Nephron progenitor cell (in vitro differentiated cells): ENCODE results near the gene PRF1.
"Not testable (repeated sequence)": the region's sequence is repeated elsewhere in the genome, so short reads cannot be mapped to it uniquely, and the experiment has no call there.

ENCODE experiments used
- DNase-seq: peaks from one replicate; pipeline ENCODE4 v3.0.0; 2021
- H3K27ac Mint-ChIP-seq: 2 replicates; pipeline ENCODE4 v1.8.0; 2021; ENCODE audit warnings: mild to moderate bottlenecking, moderate library complexity, mixed read lengths
- H3K27me3 Mint-ChIP-seq: 2 replicates; pipeline ENCODE4 v1.8.0; 2021; ENCODE audit warnings: mild to moderate bottlenecking, low read depth, mixed read lengths; ENCODE audit not compliant: poor library complexity
- H3K36me3 Mint-ChIP-seq: 2 replicates; pipeline ENCODE4 v1.8.0; 2021; ENCODE audit warnings: low read depth, mixed read lengths
- H3K4me1 Mint-ChIP-seq: 2 replicates; pipeline ENCODE4 v1.8.0; 2021; ENCODE audit warnings: mixed read lengths
- H3K4me3 Mint-ChIP-seq: 2 replicates; pipeline ENCODE4 v1.8.0; 2021; ENCODE audit warnings: mild to moderate bottlenecking, moderate library complexity, mixed read lengths
- H3K9me3 Mint-ChIP-seq: 2 replicates; pipeline ENCODE4 v1.8.0; 2021; ENCODE audit warnings: mild to moderate bottlenecking, moderate library complexity, mixed read lengths
- CTCF ChIP-seq: fragments of 200-600 bp; sonication (generic); IDR thresholded peaks from 2 replicates; pipeline ENCODE4 v1.5.0; 2021; ENCODE audit warnings: antibody characterized with exemption

The PRF1 gene

GRCh38 chr10:70647086-70647485 lies 44.5 kb upstream of the PRF1 start:
- Mint-ChIP-seq H3K4me1 (peaks cover 9% of the 10 kb centered on the region), H3K4me3 (no peak overlapping the region), H3K9me3 (peaks cover 56% of the 10 kb centered on the region), H3K27me3 (peaks cover 17% of the 10 kb centered on the region), H3K27ac (no peak overlapping the region), H3K36me3 (no peaks in the 10 kb centered on the region)
- TF ChIP-seq CTCF = no peak
- DNase-seq = no peak

- H3K36me3 Mint-ChIP-seq, H3K4me1 Mint-ChIP-seq, H3K4me3 Mint-ChIP-seq, H3K27ac Mint-ChIP-seq, DNase-seq: not testable (repeated sequence)
- H3K9me3 Mint-ChIP-seq = peaks cover 51% of the 10 kb centered on the region
- peaks cover 25% of the 10 kb centered on the region for H3K27me3 Mint-ChIP-seq
These were observed 42.4 kb upstream of the PRF1 start for GRCh38 chr10:70644959-70645358.

GRCh38 chr10:70643272-70643671 lies 40.7 kb upstream of the PRF1 start:
- not testable (repeated sequence) for H3K4me1 Mint-ChIP-seq, H3K4me3 Mint-ChIP-seq, H3K36me3 Mint-ChIP-seq, DNase-seq, H3K27ac Mint-ChIP-seq
- Mint-ChIP-seq H3K9me3 (peaks cover 39% of the 10 kb centered on the region), H3K27me3 (peaks cover 21% of the 10 kb centered on the region)

GRCh38 chr10:70639640-70640383 lies 37.3 kb upstream of the PRF1 start:
- peaks cover 13% of the 10 kb centered on the region for H3K27me3 Mint-ChIP-seq
- H3K4me1 Mint-ChIP-seq, H3K27ac Mint-ChIP-seq, DNase-seq, H3K36me3 Mint-ChIP-seq, H3K4me3 Mint-ChIP-seq: not testable (repeated sequence)
- peaks cover 27% of the 10 kb centered on the region for H3K9me3 Mint-ChIP-seq

- not testable (repeated sequence) for H3K36me3 Mint-ChIP-seq, DNase-seq, H3K27ac Mint-ChIP-seq, H3K4me1 Mint-ChIP-seq, H3K4me3 Mint-ChIP-seq
- H3K9me3 Mint-ChIP-seq = peaks cover 10% of the 10 kb centered on the region
- peaks cover 10% of the 10 kb centered on the region for H3K27me3 Mint-ChIP-seq
These were observed 32.0 kb upstream of the PRF1 start for GRCh38 chr10:70634515-70634914.

- Mint-ChIP-seq H3K4me3 (no peak overlapping the region), H3K4me1 (no peaks in the 10 kb centered on the region), H3K27me3 (peaks cover 10% of the 10 kb centered on the region), H3K27ac (no peak overlapping the region), H3K9me3 (peaks cover 13% of the 10 kb centered on the region), H3K36me3 (peaks cover 7% of the 10 kb centered on the region)
- no peak for TF ChIP-seq CTCF
- no peak for DNase-seq
These were observed 31.5 kb upstream of the PRF1 start for GRCh38 chr10:70634011-70634410.

GRCh38 chr10:70631735-70632134 lies 29.2 kb upstream of the PRF1 start:
- H3K4me3 Mint-ChIP-seq, DNase-seq, H3K4me1 Mint-ChIP-seq, H3K27ac Mint-ChIP-seq, H3K36me3 Mint-ChIP-seq: not testable (repeated sequence)
- peaks cover 10% of the 10 kb centered on the region for H3K27me3 Mint-ChIP-seq
- H3K9me3 Mint-ChIP-seq = peaks cover 25% of the 10 kb centered on the region

GRCh38 chr10:70629338-70629737 lies 26.8 kb upstream of the PRF1 start:
- Mint-ChIP-seq H3K9me3 (peaks cover 31% of the 10 kb centered on the region), H3K36me3 (peaks cover 7% of the 10 kb centered on the region), H3K4me1 (peaks cover 5% of the 10 kb centered on the region), H3K27ac (no peak overlapping the region), H3K27me3 (peaks cover 6% of the 10 kb centered on the region), H3K4me3 (no peak overlapping the region)
- DNase-seq = no peak
- TF ChIP-seq CTCF = no peak
